Endothelial cell (in vitro differentiated cells): ENCODE measurements around the gene SPOCK3. TPM values are rescaled to one million over a fixed set of nuclear protein-coding genes. Genes with fewer than 3 reads are reported as not detected.
"Not testable (repeated sequence)": the region's sequence is repeated elsewhere in the genome, so short reads cannot be mapped to it uniquely, and the experiment has no call there.

ENCODE experiments used
- DNase-seq: peaks from one replicate; pipeline ENCODE4 v3.0.0; 2021; ENCODE audit warnings: low spot score
- H3K27ac Mint-ChIP-seq: one replicate; pipeline ENCODE4 v1.8.0; 2021; ENCODE audit warnings: mixed read lengths, inconsistent platforms; ENCODE audit not compliant: unreplicated experiment
- H3K27me3 Mint-ChIP-seq: one replicate; pipeline ENCODE4 v1.8.0; 2021; ENCODE audit warnings: mild to moderate bottlenecking, moderate library complexity, mixed read lengths, inconsistent platforms; ENCODE audit not compliant: unreplicated experiment
- H3K36me3 Mint-ChIP-seq: one replicate; pipeline ENCODE4 v1.8.0; 2021; ENCODE audit warnings: mild to moderate bottlenecking, low read depth, mixed read lengths, inconsistent platforms; ENCODE audit not compliant: unreplicated experiment
- H3K4me1 Mint-ChIP-seq: one replicate; pipeline ENCODE4 v1.8.0; 2021; ENCODE audit warnings: mild to moderate bottlenecking, mixed read lengths, inconsistent platforms; ENCODE audit not compliant: unreplicated experiment
- H3K4me3 Mint-ChIP-seq: one replicate; pipeline ENCODE4 v1.8.0; 2021; ENCODE audit warnings: mild to moderate bottlenecking, mixed read lengths, inconsistent platforms; ENCODE audit not compliant: unreplicated experiment
- H3K9me3 Mint-ChIP-seq: one replicate; pipeline ENCODE4 v1.8.0; 2021; ENCODE audit warnings: mixed read lengths, inconsistent platforms; ENCODE audit not compliant: unreplicated experiment
- CTCF ChIP-seq: fragments of 200-600 bp; sonication (generic); IDR thresholded peaks from one replicate; pipeline ENCODE4 v1.5.0; 2021; ENCODE audit warnings: antibody characterized with exemption; ENCODE audit not compliant: unreplicated experiment
- total RNA-seq: library from RNA; stranded (reverse); fragmentation: NEBNext Ultra II Directional; extraction: Animal tissue kit (Norgen Biotek cat#: 25700); gene quantifications from one replicate; pipeline ENCODE4 v1.2.1, GENCODE V29; 2021; ENCODE audit not compliant: unreplicated experiment

Gene SPOCK3
- total RNA-seq, 1 donor from 2014 or later, result 1.9 TPM

- no peaks in the 10 kb centered on the region for H3K9me3 Mint-ChIP-seq
- no peaks in the 10 kb centered on the region for H3K4me1 Mint-ChIP-seq
- TF ChIP-seq CTCF, result no peak
- no peak overlapping the region for H3K4me3 Mint-ChIP-seq
- DNase-seq, result no peak
- H3K27ac Mint-ChIP-seq, result no peak overlapping the region
- H3K27me3 Mint-ChIP-seq, result no peaks in the 10 kb centered on the region
- H3K36me3 Mint-ChIP-seq, result no peaks in the 10 kb centered on the region
Observed at GRCh38 chr4:166802346-166802745, 431.9 kb downstream of the SPOCK3 start.

GRCh38 chr4:166798126-166798525 lies 436.2 kb downstream of the SPOCK3 start:
- no peak overlapping the region for H3K4me3 Mint-ChIP-seq
- no peak overlapping the region for H3K27ac Mint-ChIP-seq
- DNase-seq, result no peak
- no peaks in the 10 kb centered on the region for H3K27me3 Mint-ChIP-seq
- H3K9me3 Mint-ChIP-seq, result no peaks in the 10 kb centered on the region
- no peaks in the 10 kb centered on the region for H3K36me3 Mint-ChIP-seq
- H3K4me1 Mint-ChIP-seq, result no peaks in the 10 kb centered on the region
- no peak for TF ChIP-seq CTCF

- Mint-ChIP-seq H3K4me1 (no peaks in the 10 kb centered on the region), H3K36me3 (no peaks in the 10 kb centered on the region), H3K4me3 (no peak overlapping the region), H3K9me3 (no peaks in the 10 kb centered on the region), H3K27me3 (no peaks in the 10 kb centered on the region), H3K27ac (no peak overlapping the region)
- no peak for DNase-seq
- no peak for TF ChIP-seq CTCF
Observed at GRCh38 chr4:166777760-166778159, 456.5 kb downstream of the SPOCK3 start.

GRCh38 chr4:166763018-166763417 lies 471.3 kb downstream of the SPOCK3 start:
- Mint-ChIP-seq H3K27ac (no peak overlapping the region), H3K27me3 (no peaks in the 10 kb centered on the region), H3K4me3 (no peak overlapping the region), H3K36me3 (no peaks in the 10 kb centered on the region), H3K9me3 (peaks cover 3% of the 10 kb centered on the region), H3K4me1 (no peaks in the 10 kb centered on the region)
- no peak for TF ChIP-seq CTCF
- no peak for DNase-seq

- H3K4me3 Mint-ChIP-seq, result no peak overlapping the region
- TF ChIP-seq CTCF, result no peak
- no peak overlapping the region for H3K27ac Mint-ChIP-seq
- no peaks in the 10 kb centered on the region for H3K36me3 Mint-ChIP-seq
- H3K27me3 Mint-ChIP-seq, result peaks cover 2% of the 10 kb centered on the region
- no peaks in the 10 kb centered on the region for H3K9me3 Mint-ChIP-seq
- DNase-seq, result no peak
- no peaks in the 10 kb centered on the region for H3K4me1 Mint-ChIP-seq
Observed at GRCh38 chr4:166741742-166742141, 492.6 kb downstream of the SPOCK3 start.

GRCh38 chr4:166739215-166739614 lies 495.1 kb downstream of the SPOCK3 start:
- not testable (repeated sequence) for H3K36me3 Mint-ChIP-seq, DNase-seq, H3K27me3 Mint-ChIP-seq, H3K27ac Mint-ChIP-seq, H3K4me1 Mint-ChIP-seq, H3K4me3 Mint-ChIP-seq, H3K9me3 Mint-ChIP-seq
